Endothelial cell (in vitro differentiated cells): ENCODE measurements around the gene EID3. TPM values are rescaled to one million over a fixed set of nuclear protein-coding genes. Genes with fewer than 3 reads are reported as not detected.

Experiments
- DNase-seq: peaks from one replicate; pipeline ENCODE4 v3.0.0; 2021; ENCODE audit warnings: low spot score
- H3K27ac Mint-ChIP-seq: one replicate; pipeline ENCODE4 v1.8.0; 2021; ENCODE audit warnings: mixed read lengths, inconsistent platforms; ENCODE audit not compliant: unreplicated experiment
- H3K27me3 Mint-ChIP-seq: one replicate; pipeline ENCODE4 v1.8.0; 2021; ENCODE audit warnings: mild to moderate bottlenecking, moderate library complexity, mixed read lengths, inconsistent platforms; ENCODE audit not compliant: unreplicated experiment
- H3K36me3 Mint-ChIP-seq: one replicate; pipeline ENCODE4 v1.8.0; 2021; ENCODE audit warnings: mild to moderate bottlenecking, low read depth, mixed read lengths, inconsistent platforms; ENCODE audit not compliant: unreplicated experiment
- H3K4me1 Mint-ChIP-seq: one replicate; pipeline ENCODE4 v1.8.0; 2021; ENCODE audit warnings: mild to moderate bottlenecking, mixed read lengths, inconsistent platforms; ENCODE audit not compliant: unreplicated experiment
- H3K4me3 Mint-ChIP-seq: one replicate; pipeline ENCODE4 v1.8.0; 2021; ENCODE audit warnings: mild to moderate bottlenecking, mixed read lengths, inconsistent platforms; ENCODE audit not compliant: unreplicated experiment
- H3K9me3 Mint-ChIP-seq: one replicate; pipeline ENCODE4 v1.8.0; 2021; ENCODE audit warnings: mixed read lengths, inconsistent platforms; ENCODE audit not compliant: unreplicated experiment
- CTCF ChIP-seq: fragments of 200-600 bp; sonication (generic); IDR thresholded peaks from one replicate; pipeline ENCODE4 v1.5.0; 2021; ENCODE audit warnings: antibody characterized with exemption; ENCODE audit not compliant: unreplicated experiment
- total RNA-seq: library from RNA; stranded (reverse); fragmentation: NEBNext Ultra II Directional; extraction: Animal tissue kit (Norgen Biotek cat#: 25700); gene quantifications from one replicate; pipeline ENCODE4 v1.2.1, GENCODE V29; 2021; ENCODE audit not compliant: unreplicated experiment

Gene EID3
- total RNA-seq, 1 donor from 2014 or later, result 2.2 TPM

GRCh38 chr12:104342635-104343249 lies 39.2 kb downstream of the EID3 start:
- H3K9me3 Mint-ChIP-seq, result no peaks in the 10 kb centered on the region
- H3K4me1 Mint-ChIP-seq, result no peaks in the 10 kb centered on the region
- H3K27me3 Mint-ChIP-seq, result no peaks in the 10 kb centered on the region
- H3K27ac Mint-ChIP-seq, result no peak overlapping the region
- no peak for TF ChIP-seq CTCF
- peaks cover 32% of the 10 kb centered on the region for H3K36me3 Mint-ChIP-seq
- H3K4me3 Mint-ChIP-seq, result peak overlapping the region; percentile 37
- DNase-seq, result no peak

- Mint-ChIP-seq H3K27ac (no peak overlapping the region), H3K4me3 (no peak overlapping the region)
- no peak for TF ChIP-seq CTCF
These were observed 41.1 kb downstream of the EID3 start for GRCh38 chr12:104344682-104345081.

GRCh38 chr12:104345234-104346066 lies 41.9 kb downstream of the EID3 start:
- Mint-ChIP-seq H3K4me3 (no peak overlapping the region), H3K4me1 (no peaks in the 10 kb centered on the region), H3K36me3 (peaks cover 29% of the 10 kb centered on the region), H3K27me3 (no peaks in the 10 kb centered on the region), H3K27ac (no peak overlapping the region), H3K9me3 (no peaks in the 10 kb centered on the region)
- no peak for DNase-seq
- no peak for TF ChIP-seq CTCF

More at GRCh38 chr12:104344682-104345081, 41.1 kb downstream of the EID3 start:
- no peak for DNase-seq
- Mint-ChIP-seq H3K9me3 (no peaks in the 10 kb centered on the region), H3K4me1 (no peaks in the 10 kb centered on the region), H3K27me3 (no peaks in the 10 kb centered on the region), H3K36me3 (peaks cover 31% of the 10 kb centered on the region)

GRCh38 chr12:104347374-104348075 lies 44.0 kb downstream of the EID3 start:
- Mint-ChIP-seq H3K4me1 (no peaks in the 10 kb centered on the region), H3K27ac (no peak overlapping the region), H3K36me3 (peaks cover 16% of the 10 kb centered on the region), H3K9me3 (no peaks in the 10 kb centered on the region), H3K4me3 (no peak overlapping the region), H3K27me3 (no peaks in the 10 kb centered on the region)
- no peak for DNase-seq
- TF ChIP-seq CTCF, result no peak
